Peyer's patch (tissue), 4 donors: ENCODE measurements around the gene SLC6A7.

Experiments
- CTCF ChIP-seq, 6 experiments: fragments of 450-650 bp in 4 of 6; fragments of 200-600 bp in 2 of 6; sonication (generic) in 1 of 6; IDR thresholded peaks; one replicate each; pipeline ENCODE4 v1.5.1; 2017 to 2019; ENCODE audit warnings: antibody characterized with exemption in 6 of 6, mild to moderate bottlenecking in 3 of 6, moderate library complexity in 1 of 6
- POLR2A ChIP-seq, 2 donors: fragments of 450-650 bp; IDR thresholded peaks; one replicate each; pipeline ENCODE4 v1.5.1; 2017; ENCODE audit warnings: antibody characterized with exemption in 2 of 2, mild to moderate bottlenecking in 2 of 2, moderate library complexity in 2 of 2

- no peak for TF ChIP-seq CTCF (IDR thresholded peaks at IDR 0.05)
- TF ChIP-seq POLR2A (IDR thresholded peaks at IDR 0.05) = no peak
Observed at GRCh38 chr5:150175076-150175475, 14.8 kb upstream of the SLC6A7 start.
